HG02981 (cell line): ENCODE data around the gene PXYLP1.

Experiments
- ATAC-seq: cut with Tn5 transposase; IDR thresholded peaks from one replicate; pipeline ENCODE4 v1.9.1; 2021; ENCODE audit warnings: mild to moderate bottlenecking, moderate library complexity; ENCODE audit not compliant: unreplicated experiment

Gene PXYLP1

DNA sequence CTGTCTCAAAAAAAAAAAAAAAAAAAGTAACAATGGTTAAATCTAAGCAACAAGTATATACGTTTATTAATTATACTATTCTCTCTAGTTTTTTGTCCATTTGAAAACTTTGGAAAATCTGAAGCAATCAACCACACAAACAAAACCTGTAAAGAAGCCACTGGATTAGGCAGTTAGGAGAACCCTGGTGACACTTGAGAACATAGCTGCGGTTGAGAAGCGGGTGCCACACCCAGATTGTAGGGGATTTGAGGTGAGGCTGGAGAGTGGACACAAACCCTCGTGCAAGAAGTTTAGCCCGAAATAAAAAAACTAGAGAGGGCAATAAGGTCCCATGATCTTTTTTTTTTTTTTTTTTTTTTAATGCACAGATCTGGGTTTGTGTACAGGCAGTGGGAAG is 110.8 kb downstream of the PXYLP1 start:
- no peak for ATAC-seq

DNA sequence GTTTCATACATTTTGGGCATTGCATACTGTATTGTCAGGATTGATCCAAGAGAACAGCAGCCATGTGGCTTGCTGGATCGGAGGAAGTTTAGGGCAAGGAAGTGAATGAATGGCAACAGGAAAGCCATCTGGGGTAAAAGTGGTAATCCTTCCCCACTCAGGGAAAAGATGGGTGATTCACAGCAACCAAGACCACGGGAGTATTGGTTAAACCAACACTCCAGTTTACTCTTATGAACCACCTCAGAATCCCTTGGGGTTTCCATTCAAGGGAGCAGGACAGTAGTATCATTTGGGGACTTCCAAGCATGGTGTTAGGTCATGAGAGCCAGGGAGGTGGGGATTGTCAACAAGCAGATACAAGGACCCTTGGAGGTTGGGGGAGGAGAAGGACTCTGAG is 111.5 kb downstream of the PXYLP1 start:
- ATAC-seq: no peak

- ATAC-seq: no peak
Measured at GRCh38 chr3:141343865-141344271, 112.2 kb downstream of the PXYLP1 start.
